Measurements from ENCODE around the gene BCO2.
"Not testable (repeated sequence)": the region's sequence is repeated elsewhere in the genome, so short reads cannot be mapped to it uniquely, and the experiment has no call there.

BCO2 gene

GRCh38 chr11:112167145-112167544 is 8.2 kb upstream of the BCO2 start, which contains the start of gene TEX12:
TEX12 (plus strand) TSS chr11:112167372; CDS start chr11:112169269, 1,897 bp downstream.
- no peak for DNase-seq

DNA sequence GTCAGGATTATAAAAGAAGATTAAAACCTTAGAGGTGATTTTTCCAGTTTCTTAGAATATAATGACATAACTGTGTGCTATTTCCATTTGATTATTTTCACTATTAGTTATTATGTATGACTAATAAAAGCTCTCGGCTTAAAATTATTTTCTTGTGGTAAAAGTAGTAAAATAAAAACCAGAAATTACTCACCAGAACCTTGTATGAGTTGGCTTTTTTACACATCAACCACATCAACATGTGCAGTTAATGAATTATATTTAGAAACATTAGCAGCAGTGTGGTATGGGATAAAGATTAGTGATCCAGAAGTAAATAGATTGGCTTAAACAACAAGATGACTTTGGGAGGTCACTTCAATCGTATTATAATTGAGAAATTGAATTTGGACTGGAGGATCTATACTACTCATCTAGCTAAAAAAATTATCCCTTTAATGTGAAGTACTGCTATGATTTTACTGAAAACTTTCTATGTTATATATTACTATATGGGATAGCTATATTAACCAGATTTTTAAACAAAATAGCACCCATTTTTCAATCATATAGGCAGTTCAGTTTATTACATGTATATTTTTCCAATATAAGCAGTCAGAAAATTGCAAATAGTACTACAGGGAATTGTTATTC is 2.8 kb upstream of the BCO2 start:
- no peak for DNase-seq

DNA sequence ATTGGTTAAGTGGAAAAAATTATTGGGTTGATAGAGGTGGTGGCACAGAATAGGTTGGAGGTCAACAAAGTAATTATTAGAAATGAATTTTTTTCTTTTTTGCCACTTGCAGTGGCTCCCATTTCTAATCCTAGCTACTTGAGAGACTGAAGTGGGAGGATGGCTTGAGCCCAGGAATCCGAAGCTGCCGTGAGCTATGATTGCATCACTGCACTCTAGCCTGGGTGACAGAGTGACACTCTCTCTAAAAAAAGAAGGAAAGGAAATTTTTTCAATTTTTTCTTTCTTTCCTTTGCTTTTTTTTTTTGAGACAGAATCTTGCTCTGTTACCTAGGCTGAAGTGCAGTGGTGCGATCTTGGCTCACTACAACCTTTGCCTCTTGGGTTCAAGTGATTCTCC is 2.2 kb upstream of the BCO2 start:
- no peak for DNase-seq

- DNase-seq = no peak
Observed at GRCh38 chr11:112175599-112175952, 264 bp downstream of the BCO2 start.

GRCh38 chr11:112176077-112176476 is 765 bp downstream of the BCO2 start:
- no peak for DNase-seq

DNA sequence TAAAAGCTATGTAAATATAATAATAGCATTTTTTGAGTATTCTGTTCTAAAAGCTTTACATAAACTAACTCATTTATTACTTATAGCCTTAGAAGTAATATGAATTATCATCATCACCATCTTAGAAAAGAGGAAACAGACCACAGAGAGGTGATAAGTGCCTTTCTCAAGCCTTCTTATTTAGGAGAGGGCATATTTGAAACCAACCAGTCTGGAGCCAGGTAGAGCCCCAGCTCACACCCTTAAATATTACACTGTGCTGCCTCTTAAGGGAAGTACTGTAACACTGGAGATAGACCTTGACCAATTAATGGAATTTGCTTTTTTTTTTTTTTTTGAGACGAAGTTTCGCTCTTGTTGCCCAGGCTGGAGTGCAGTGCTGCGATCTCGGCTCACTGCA is 2.3 kb downstream of the BCO2 start:
- no peak for DNase-seq

DNA sequence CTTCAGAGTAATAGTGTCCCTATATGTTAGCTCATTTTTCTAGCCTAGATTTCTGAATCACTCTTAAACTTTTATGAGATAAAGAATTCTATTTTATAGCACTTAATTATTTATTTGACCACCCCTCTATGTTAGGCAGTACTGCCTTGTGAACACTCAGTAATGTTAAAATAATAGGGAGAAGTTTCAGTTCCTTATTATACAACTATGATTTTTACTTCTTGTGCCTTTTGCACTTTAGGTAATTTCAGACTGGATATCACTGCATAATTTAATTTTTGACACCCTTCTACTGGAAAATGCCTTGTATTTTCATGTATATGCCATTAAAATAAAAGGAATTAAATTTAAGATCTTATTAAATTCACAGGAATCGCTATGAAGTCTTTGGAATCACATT is 3.1 kb downstream of the BCO2 start:
- no peak for DNase-seq

DNA sequence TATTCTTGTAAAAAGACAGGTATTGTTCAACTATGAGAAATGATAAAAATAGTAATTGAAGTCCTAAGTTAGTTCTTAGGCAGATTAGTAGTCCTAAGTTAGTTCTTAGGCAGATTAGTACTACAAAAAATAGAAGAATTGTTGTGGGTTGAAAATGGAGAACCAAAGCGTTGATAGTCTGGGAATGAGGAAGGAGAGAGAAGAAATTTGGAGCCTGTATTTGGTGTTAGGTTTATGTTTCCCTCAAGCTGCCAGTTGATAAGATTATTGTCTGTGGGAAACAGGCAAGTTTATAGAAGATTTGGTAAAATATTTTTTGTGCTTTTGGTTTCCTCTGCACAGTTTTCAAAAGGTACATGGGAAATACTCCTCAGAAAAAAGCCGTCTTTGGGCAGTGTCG is 3.6 kb downstream of the BCO2 start:
- no peak for DNase-seq

- no peak for DNase-seq
Observed at GRCh38 chr11:112179601-112180000, 4.3 kb downstream of the BCO2 start.

DNA sequence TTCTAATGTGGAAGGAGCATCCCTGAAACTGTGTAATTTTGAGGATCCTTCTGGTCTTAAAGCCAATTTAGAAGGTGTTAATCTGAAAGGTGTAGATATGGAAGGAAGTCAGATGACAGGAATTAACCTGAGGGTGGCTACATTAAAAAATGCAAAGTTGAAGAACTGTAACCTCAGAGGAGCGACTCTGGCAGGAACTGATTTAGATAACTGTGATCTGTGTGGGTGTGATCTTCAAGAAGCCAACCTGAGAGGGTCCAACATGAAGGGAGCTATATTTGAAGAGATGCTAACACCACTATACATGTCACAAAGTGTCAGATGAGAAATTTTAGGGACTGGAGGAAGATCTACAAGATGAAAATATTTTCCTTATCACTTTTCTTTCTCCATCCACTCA is 7.6 kb downstream of the BCO2 start:
- no peak for DNase-seq

DNA sequence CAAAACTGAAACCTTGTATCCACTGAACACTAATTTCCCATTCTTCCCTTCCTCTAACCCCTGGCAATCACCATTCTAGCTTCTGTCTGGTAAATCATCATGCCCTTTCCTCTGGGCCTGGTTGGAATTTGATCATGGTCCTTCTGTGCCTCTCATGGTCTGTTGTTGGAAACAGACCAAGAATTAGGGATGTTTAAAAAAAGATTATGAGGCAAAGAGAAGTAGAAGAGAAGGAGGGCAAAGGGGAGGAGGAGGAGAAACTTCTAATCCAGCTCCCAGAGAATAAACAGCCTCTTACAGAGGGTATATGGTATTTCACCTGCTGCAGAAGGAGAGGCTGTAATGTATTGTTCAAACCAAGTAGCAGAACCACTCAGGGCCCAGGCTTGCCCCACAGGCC is 10.6 kb downstream of the BCO2 start:
- no peak for DNase-seq

GRCh38 chr11:112186304-112186703 is 11.0 kb downstream of the BCO2 start:
- no peak for DNase-seq

DNA sequence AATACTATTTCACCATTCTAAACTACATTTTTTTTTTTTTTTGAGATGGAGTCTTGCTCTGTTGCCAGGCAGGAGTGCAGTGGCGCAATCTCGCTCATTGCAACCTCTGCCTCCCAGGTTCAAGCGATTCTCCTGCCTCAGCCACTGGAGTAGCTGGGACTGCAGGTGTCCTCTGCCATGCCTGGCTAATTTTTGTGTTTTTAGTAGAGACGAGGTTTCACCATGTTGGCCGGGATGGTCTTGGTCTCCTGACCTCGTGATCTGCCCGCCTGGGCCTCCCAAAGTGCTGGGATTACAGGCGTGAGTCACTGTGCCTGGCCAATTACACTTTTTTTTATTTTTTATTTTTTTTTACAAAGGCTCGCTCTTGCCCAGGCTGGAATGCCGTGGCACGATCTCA is 19.8 kb downstream of the BCO2 start:
- DNase-seq = not testable (repeated sequence)

DNA sequence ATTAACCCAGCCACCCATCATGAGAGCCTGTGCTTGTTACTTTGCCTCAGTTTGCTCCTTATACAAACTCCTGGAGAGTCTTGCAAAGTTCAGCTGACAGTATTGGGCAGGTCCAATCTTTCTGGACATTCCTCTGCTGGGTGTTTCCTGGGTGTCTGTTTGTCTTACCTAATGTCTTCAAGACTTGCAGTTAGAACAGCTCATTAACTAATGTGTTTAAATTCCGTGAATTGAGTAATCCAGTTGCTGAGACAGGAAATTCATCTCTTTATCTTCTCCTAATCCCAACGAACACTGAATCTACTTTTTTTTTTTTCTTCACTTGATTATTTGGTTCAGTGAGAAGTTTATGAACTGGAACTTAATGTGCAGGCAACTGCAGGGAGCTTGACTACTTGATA is 20.6 kb downstream of the BCO2 start:
- no peak for DNase-seq

GRCh38 chr11:112196519-112197087 is 21.3 kb downstream of the BCO2 start:
- no peak for DNase-seq

GRCh38 chr11:112199101-112199500 is 23.8 kb downstream of the BCO2 start:
- DNase-seq = not testable (repeated sequence)

- no peak for DNase-seq
Observed at GRCh38 chr11:112200252-112200651, 24.9 kb downstream of the BCO2 start.

DNA sequence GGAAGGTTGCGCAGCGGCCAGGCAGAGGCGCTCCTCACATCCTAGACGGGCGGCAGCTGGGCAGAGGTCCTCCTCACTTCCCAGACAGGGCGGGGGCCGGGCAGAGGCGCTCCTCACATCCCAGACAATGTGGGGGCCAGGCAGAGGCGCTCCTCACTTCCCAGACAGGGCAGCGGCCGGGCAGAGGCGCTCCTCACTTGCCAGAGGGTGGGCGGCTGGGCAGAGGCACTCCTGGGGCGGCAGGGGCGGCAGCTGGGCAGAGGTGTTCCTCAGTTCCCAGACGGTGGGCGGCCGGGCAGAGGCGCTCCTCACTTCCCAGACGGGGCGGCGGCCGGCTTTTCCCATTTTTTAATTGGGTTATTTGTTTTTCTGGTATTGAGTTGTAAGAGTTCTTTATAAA is 30.8 kb downstream of the BCO2 start:
- DNase-seq = no peak

- DNase-seq = no peak
Observed at GRCh38 chr11:112210890-112211289, 35.6 kb downstream of the BCO2 start.

GRCh38 chr11:112211536-112211935 is 36.2 kb downstream of the BCO2 start:
- DNase-seq = no peak

- DNase-seq = no peak
Observed at GRCh38 chr11:112212290-112212689, 37.0 kb downstream of the BCO2 start.

GRCh38 chr11:112212710-112213109 is 37.4 kb downstream of the BCO2 start:
- DNase-seq = no peak

DNA sequence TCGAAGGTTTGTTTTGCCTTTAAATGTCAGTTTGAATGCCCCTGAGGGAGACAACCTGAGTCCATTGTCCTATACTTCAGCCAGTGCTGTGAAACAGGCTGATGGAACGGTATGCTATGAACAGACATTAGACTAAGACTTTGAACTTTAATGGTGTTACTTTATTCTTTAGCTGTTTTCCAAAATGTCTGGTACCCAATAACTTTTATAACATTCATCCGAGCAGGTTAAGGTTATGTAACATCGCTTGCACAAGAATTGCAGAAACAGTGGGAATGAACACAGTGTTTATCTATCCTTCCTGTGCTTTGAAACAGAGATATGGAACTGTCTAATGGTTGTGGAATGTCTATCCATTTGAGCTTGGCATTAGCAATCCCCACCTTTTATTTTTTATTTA is 38.4 kb downstream of the BCO2 start:
- no peak for DNase-seq

DNA sequence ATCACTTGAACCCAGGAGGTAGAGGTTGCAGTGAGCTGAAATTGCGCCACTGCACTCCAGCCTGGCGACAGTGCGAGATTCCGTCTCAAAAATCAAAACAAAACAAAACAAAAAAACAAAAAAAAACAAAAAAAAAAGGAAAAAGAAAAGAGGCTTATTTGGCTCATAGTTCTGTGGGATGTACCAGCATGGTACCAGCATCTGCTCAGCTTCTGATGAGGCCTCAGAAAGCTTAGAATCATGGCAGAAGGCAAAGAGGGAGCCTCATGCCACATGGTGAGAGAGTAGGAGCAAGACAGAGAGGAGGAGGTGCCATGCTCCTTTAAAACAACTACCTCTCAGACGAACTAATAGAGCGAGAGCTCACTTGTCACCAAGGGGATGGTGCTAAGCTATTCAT is 40.3 kb downstream of the BCO2 start:
- DNase-seq = no peak

DNA sequence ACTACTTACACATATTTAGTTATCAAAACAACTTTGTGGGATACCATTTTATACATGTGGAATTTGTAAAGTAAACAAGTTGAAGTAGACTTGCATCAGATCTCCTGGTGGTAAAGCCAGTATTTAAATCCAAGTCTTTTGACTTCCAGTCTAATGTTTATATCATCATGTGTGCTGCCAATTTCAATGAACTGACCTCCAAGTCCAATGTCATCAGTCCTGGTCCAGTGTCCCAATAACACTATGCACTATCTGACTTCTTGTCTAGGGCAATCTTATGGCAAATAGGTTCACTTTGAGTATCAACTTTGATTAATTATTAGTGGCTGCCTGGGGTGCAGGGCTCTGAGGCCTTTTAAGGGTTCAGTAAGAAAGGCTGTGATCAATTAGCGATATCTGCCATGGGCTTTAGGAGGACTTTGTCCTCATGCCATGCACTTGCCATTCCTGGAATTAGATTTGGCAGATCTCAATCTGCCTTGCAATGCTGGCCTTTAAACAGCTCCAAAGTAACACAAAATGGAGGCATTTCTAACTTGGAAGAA is 41.3 kb downstream of the BCO2 start:
- DNase-seq = no peak
